Measurements from ENCODE around the gene EYA4.

DNA sequence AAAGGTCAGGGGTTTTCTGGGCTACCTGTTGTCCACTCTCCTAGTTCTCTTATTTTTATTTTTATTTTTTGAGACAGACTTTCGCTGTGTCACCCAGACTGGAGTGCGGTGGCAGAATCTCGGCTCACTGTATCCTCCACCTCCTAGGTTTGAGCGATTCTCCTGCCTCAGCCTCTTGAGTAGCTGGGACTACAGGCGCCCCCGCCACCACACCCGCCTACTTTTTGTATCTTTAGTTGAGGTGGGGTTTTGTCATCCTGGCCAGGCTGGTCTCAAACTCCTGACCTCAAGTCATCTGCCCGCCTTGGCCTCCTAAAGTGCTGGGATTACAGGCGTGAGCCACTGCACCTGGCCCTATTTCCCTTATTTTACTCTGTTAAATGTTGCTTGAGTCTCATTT, 149.0 kb downstream of the EYA4 start:
- TF ChIP-seq, protein P1, sequence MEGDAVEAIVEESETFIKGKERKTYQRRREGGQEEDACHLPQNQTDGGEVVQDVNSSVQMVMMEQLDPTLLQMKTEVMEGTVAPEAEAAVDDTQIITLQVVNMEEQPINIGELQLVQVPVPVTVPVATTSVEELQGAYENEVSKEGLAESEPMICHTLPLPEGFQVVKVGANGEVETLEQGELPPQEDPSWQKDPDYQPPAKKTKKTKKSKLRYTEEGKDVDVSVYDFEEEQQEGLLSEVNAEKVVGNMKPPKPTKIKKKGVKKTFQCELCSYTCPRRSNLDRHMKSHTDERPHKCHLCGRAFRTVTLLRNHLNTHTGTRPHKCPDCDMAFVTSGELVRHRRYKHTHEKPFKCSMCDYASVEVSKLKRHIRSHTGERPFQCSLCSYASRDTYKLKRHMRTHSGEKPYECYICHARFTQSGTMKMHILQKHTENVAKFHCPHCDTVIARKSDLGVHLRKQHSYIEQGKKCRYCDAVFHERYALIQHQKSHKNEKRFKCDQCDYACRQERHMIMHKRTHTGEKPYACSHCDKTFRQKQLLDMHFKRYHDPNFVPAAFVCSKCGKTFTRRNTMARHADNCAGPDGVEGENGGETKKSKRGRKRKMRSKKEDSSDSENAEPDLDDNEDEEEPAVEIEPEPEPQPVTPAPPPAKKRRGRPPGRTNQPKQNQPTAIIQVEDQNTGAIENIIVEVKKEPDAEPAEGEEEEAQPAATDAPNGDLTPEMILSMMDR (conservative IDR thresholded peaks at IDR 0.05 in 1 of 2, IDR thresholded peaks at IDR 0.05 in 1 of 2; ENCODE audit: low read depth in 1 of 2, low read length in 2 of 2), result no peak
- no peak for TF ChIP-seq EZH2 (IDR thresholded peaks at IDR 0.05; ENCODE audit: low read length, missing control alignments)
